Measurements from ENCODE around the gene QRICH1. TPM values are rescaled to one million over a fixed set of nuclear protein-coding genes. Genes with fewer than 3 reads are reported as not detected.

The QRICH1 gene
- total and polyA plus RNA-seq, 2 of the 13 experiments (the other 11 are each of a cell fraction or from before 2014, with no cell fraction given): 52.6 to 102 TPM

DNA sequence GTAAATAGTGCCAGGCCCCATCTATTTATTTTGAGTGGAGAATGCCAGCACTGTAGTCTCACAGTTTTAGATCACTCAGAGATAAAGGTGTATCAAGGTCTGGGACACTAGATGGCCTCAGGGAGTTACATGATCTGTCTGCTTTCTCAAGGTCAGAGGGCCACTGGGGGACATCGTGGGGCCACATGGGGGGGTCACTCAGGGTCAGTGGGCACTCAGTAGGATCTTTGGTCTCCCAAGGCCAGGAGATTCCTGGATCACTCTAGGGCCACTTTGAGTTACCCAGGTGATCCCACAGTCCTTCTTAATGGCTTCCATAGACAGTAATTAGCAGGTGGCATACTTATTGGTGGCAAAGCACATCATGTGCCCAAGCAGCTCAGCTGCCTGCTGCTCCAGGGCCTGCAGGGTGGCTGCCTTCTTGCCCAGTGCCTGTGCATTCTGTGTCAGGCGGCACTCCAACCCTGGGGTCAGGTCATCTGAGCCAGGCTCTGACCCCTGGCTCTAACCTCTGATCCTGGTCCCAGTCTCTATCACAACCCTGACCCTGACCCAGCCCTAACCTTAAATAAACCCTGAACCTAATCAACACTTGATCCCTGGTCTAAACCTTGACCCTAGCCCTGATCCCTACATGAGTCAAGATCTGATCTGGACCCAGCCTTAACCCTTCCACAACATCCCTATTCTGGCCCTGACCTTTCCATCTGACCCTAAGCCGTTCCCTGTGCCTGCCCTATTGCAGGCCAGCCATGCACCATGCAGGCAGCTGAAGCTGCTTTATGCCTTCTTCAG is 40.8 kb upstream of the QRICH1 start (continued):
- TF ChIP-seq MYC (CRISPR knock-in tag; IDR thresholded peaks at IDR 0.05; ENCODE audit: borderline replicate concordance): peak; percentile 46; the same call in 1 of the 2 replicates
- TF ChIP-seq DNMT3B (CRISPR knock-in tag; conservative IDR thresholded peaks at IDR 0.05): no peak
- no peak for TF ChIP-seq HBP1 (CRISPR knock-in tag; IDR thresholded peaks at IDR 0.05; ENCODE audit: low read depth)
- TF ChIP-seq ZNF530 (CRISPR knock-in tag; IDR thresholded peaks at IDR 0.05; ENCODE audit: low read depth): 0 out of 2 replicates have a peak, but pooled peaks have one; percentile 53
- TF ChIP-seq, protein P1, sequence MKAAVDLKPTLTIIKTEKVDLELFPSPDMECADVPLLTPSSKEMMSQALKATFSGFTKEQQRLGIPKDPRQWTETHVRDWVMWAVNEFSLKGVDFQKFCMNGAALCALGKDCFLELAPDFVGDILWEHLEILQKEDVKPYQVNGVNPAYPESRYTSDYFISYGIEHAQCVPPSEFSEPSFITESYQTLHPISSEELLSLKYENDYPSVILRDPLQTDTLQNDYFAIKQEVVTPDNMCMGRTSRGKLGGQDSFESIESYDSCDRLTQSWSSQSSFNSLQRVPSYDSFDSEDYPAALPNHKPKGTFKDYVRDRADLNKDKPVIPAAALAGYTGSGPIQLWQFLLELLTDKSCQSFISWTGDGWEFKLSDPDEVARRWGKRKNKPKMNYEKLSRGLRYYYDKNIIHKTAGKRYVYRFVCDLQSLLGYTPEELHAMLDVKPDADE (CRISPR knock-in tag; IDR thresholded peaks at IDR 0.05): no peak
- peak; percentile 62; the same call in 1 of the 2 replicates for TF ChIP-seq MTA1 (CRISPR knock-in tag; IDR thresholded peaks at IDR 0.05; ENCODE audit: borderline replicate concordance)

GRCh38 chr3:49133226-49133951 is 39.5 kb upstream of the QRICH1 start:
- no peak for FAIRE-seq
- Histone ChIP-seq H3K79me2 (ENCODE audit: insufficient read depth, low read length) (peaks cover 15% of the 10 kb centered on the region), H2AFZ (ENCODE audit: low read length) (peak overlapping the region; percentile 99), H3K4me2 (ENCODE audit: low read depth, low read length) (peak overlapping the region; percentile 97), H3K9ac (ENCODE audit: insufficient read depth, low read depth, low read length) (peak overlapping the region; percentile 75), H3K36me3 (replicated peaks in 1 of 2; ENCODE audit: control insufficient read depth in 1 of 2, insufficient read depth in 2 of 2, low read length in 2 of 2) (peaks cover 5 to 10% of the 10 kb centered on the region in 2 experiments; a peak in 2 of 5 replicates), H3K4me1 (ENCODE audit: insufficient read depth, low read length) (peaks cover 39% of the 10 kb centered on the region), H3K27ac (ENCODE audit: extremely low read length, insufficient read depth, low read length) (peak overlapping the region; percentile 80), H3K27me3 (ENCODE audit: control insufficient read depth in 1 of 2, insufficient read depth in 2 of 2, low read length in 2 of 2) (no peaks in the 10 kb centered on the region), H3K4me3 (replicated peaks in 1 of 3; ENCODE audit: insufficient read depth in 1 of 3, low read depth in 2 of 3, low read length in 3 of 3) (peak overlapping the region; percentile 72 to 78 (median 77)), H4K20me1 (ENCODE audit: insufficient read depth, low read length) (no peaks in the 10 kb centered on the region), H3K9me3 (ENCODE audit: low read length) (no peaks in the 10 kb centered on the region)
- CTCF ChIA-PET (ENCODE audit: low intra/inter-chr PET ratio, low total read pairs): no interaction called here
- peak; percentile 60 for ATAC-seq
- TSS peak; percentile 79 for BruUV-seq (replicated peaks)
- WGBS (ENCODE audit: low lambda C conversion rate): 0% methylated on average over 6 of the region's 30 CpGs
- intact Hi-C loops (cut with micrococcal nuclease; ENCODE audit: unreplicated experiment) (loop anchor here (5.0 kb wide), 1 partner anchor 41 kb away; the partner anchor contains the start of gene QRICH1), in situ Hi-C loops (cut with HindIII; ENCODE audit: extremely low pct_ligation_motif_present, low pct_unique_long_range_greater_than_20kb) (no loop called here)
- POLR2A ChIA-PET: interaction anchor here (0.6 to 8.5 kb wide), 19 partner anchors 9 to 660 kb away, joined by 3 to 110 read pairs (median 6); partner anchors contain the start of genes GPX1, IMPDH2, KLHDC8B and NDUFAF3
- peak; percentile 80 for DNase-seq (ENCODE audit: low spot score)
- TF ChIP-seq, protein P2, sequence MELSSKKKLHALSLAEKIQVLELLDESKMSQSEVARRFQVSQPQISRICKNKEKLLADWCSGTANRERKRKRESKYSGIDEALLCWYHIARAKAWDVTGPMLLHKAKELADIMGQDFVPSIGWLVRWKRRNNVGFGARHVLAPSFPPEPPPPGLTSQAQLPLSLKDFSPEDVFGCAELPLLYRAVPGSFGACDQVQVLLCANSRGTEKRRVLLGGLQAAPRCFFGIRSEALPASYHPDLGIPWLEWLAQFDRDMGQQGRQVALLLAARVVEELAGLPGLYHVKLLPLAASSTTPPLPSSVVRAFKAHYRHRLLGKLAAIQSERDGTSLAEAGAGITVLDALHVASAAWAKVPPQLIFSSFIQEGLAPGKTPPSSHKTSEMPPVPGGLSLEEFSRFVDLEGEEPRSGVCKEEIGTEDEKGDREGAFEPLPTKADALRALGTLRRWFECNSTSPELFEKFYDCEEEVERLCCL (CRISPR knock-in tag; IDR thresholded peaks at IDR 0.05; ENCODE audit: borderline replicate concordance): no peak
- no peak for TF ChIP-seq ZNF614 (CRISPR knock-in tag; IDR thresholded peaks at IDR 0.05; ENCODE audit: borderline replicate concordance)
- no peak for TF ChIP-seq ZNF501 (CRISPR knock-in tag; IDR thresholded peaks at IDR 0.05)
- TF ChIP-seq, protein P3, sequence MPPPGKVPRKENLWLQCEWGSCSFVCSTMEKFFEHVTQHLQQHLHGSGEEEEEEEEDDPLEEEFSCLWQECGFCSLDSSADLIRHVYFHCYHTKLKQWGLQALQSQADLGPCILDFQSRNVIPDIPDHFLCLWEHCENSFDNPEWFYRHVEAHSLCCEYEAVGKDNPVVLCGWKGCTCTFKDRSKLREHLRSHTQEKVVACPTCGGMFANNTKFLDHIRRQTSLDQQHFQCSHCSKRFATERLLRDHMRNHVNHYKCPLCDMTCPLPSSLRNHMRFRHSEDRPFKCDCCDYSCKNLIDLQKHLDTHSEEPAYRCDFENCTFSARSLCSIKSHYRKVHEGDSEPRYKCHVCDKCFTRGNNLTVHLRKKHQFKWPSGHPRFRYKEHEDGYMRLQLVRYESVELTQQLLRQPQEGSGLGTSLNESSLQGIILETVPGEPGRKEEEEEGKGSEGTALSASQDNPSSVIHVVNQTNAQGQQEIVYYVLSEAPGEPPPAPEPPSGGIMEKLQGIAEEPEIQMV (CRISPR knock-in tag; IDR thresholded peaks at IDR 0.05; ENCODE audit: low read depth): no peak
- TF ChIP-seq, protein P4, sequence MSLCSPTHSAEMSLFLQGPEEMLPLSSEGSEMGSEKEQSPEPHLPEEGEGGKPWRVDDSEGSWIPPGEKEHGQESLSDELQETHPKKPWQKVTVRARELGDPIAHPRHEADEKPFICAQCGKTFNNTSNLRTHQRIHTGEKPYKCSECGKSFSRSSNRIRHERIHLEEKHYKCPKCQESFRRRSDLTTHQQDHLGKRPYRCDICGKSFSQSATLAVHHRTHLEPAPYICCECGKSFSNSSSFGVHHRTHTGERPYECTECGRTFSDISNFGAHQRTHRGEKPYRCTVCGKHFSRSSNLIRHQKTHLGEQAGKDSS (CRISPR knock-in tag; IDR thresholded peaks at IDR 0.05; ENCODE audit: borderline replicate concordance, low read depth): 0 out of 2 replicates have a peak, but pooled peaks have one; percentile 27
- TF ChIP-seq SNRNP70 (IDR thresholded peaks at IDR 0.05; ENCODE audit: low read depth, low read length): no peak

All from HepG2 (cell line).